IMR-90 (cell line): ENCODE data around the gene ADCY2. TPM values are rescaled to one million over a fixed set of nuclear protein-coding genes. Genes with fewer than 3 reads are reported as not detected.

Experiments used
- ATAC-seq: fragments of 200-7000 bp; cut with Tn5 transposase; 2 replicates; pipeline ENCODE4 v1.9.1; 2020; ENCODE audit warnings: low read depth, mild to moderate bottlenecking, moderate library complexity
- BruUV-seq: library from RNA; stranded (reverse); fragments of 400-500 nt; replicated peaks from 2 replicates; lab custom pipeline; 2021; lab: Mats Ljungman, UMichigan
- CTCF ChIA-PET: fragments of 300-600 bp; formaldehyde crosslinking; extraction: SDS; loops from one replicate; lab custom pipeline; 2021; ENCODE audit warnings: antibody characterized with exemption; lab: Yijun Ruan, JAX
- POLR2A ChIA-PET: fragments of 300-600 bp; sonication (Branson Sonifier 250); formaldehyde crosslinking; loops from one replicate; lab custom pipeline; 2022; ENCODE audit warnings: antibody characterized with exemption; ENCODE audit not compliant: unreplicated experiment; lab: Charles Lee
- DNase-seq: peaks from one replicate; pipeline ENCODE4 v3.0.0; 2013
- H2AFZ ChIP-seq: replicated peaks from 2 replicates; pipeline ENCODE3; 2013; ENCODE audit warnings: low read length, mild to moderate bottlenecking; ENCODE audit not compliant: poor library complexity
- H2AK5ac ChIP-seq: 2 replicates; pipeline ENCODE4 v1.6.1; 2013; ENCODE audit warnings: low read depth, low read length, inconsistent platforms
- H2AK9ac ChIP-seq: replicated peaks from 2 replicates; pipeline ENCODE3; 2013; ENCODE audit warnings: mild to moderate bottlenecking, low read depth, low read length, moderate library complexity; ENCODE audit not compliant: poor library complexity
- H2BK120ac ChIP-seq: 2 replicates; pipeline ENCODE4 v1.6.1; 2013; ENCODE audit warnings: low read depth, low read length, inconsistent platforms
- H2BK15ac ChIP-seq: 3 replicates; pipeline ENCODE4 v1.6.1; 2013; ENCODE audit warnings: low read depth, low read length, inconsistent platforms
- H2BK20ac ChIP-seq: 2 replicates; pipeline ENCODE4 v1.6.1; 2013; ENCODE audit warnings: low read depth, mild to moderate bottlenecking, inconsistent platforms, low read length, moderate library complexity
- H2BK5ac ChIP-seq: 2 replicates; pipeline ENCODE4 v1.6.1; 2013; ENCODE audit warnings: mild to moderate bottlenecking, low read depth, low read length, inconsistent platforms; ENCODE audit not compliant: poor library complexity, severe bottlenecking
- H3K14ac ChIP-seq: replicated peaks from 2 replicates; pipeline ENCODE4 v1.6.1; 2013; ENCODE audit warnings: low read depth, low read length, inconsistent platforms
- H3K18ac ChIP-seq: 2 replicates; pipeline ENCODE4 v1.6.1; 2013; ENCODE audit warnings: low read depth, low read length, control low read depth
- H3K23ac ChIP-seq: 2 replicates; pipeline ENCODE4 v1.6.1; 2013; ENCODE audit warnings: low read depth, low read length, inconsistent platforms
- H3K27ac ChIP-seq: 2 replicates; pipeline ENCODE4 v1.5.1; 2013; ENCODE audit warnings: mild to moderate bottlenecking, control low read depth, low read length; ENCODE audit not compliant: insufficient read depth
- H3K27me3 ChIP-seq: 2 replicates; pipeline ENCODE4 v1.6.1; 2013; ENCODE audit warnings: low read length; ENCODE audit not compliant: control insufficient read depth, insufficient read depth
- H3K36me3 ChIP-seq: 2 replicates; pipeline ENCODE4 v1.6.1; 2013; ENCODE audit warnings: low read length, mixed read lengths; ENCODE audit not compliant: control insufficient read depth, insufficient read depth
- H3K4ac ChIP-seq: 2 replicates; pipeline ENCODE4 v1.6.1; 2013; ENCODE audit warnings: low read depth, low read length, inconsistent platforms
- H3K4me1 ChIP-seq: 2 replicates; pipeline ENCODE4 v1.6.1; 2013; ENCODE audit warnings: low read length, mixed read lengths; ENCODE audit not compliant: control insufficient read depth, insufficient read depth
- H3K4me2 ChIP-seq: 2 replicates; pipeline ENCODE4 v1.6.1; 2013; ENCODE audit warnings: low read depth, mild to moderate bottlenecking, control low read depth, low read length, moderate library complexity
- H3K4me3 ChIP-seq: 2 replicates; pipeline ENCODE4 v1.5.1; 2013; ENCODE audit warnings: low read depth, mild to moderate bottlenecking, control low read depth, low read length, moderate library complexity; ENCODE audit not compliant: insufficient read depth
- H3K56ac ChIP-seq: 2 replicates; pipeline ENCODE4 v1.6.1; 2013; ENCODE audit warnings: low read length, inconsistent platforms; ENCODE audit not compliant: insufficient read depth; ENCODE audit errors: extremely low read depth
- H3K79me1 ChIP-seq, 2 experiments: 2 replicates each; pipeline ENCODE4 v1.6.1; 2013; ENCODE audit warnings: low read length in 2 of 2, inconsistent platforms in 1 of 2, low read depth in 1 of 2
- H3K9ac ChIP-seq: 2 replicates; pipeline ENCODE4 v1.6.1; 2013; ENCODE audit warnings: low read depth, low read length, control low read depth
- H3K9me1 ChIP-seq: 2 replicates; pipeline ENCODE4 v1.6.1; 2013; ENCODE audit warnings: low read length, inconsistent platforms; ENCODE audit not compliant: insufficient read depth
- H3K9me3 ChIP-seq: 2 replicates; pipeline ENCODE4 v1.6.1; 2013; ENCODE audit warnings: low read length; ENCODE audit not compliant: control insufficient read depth, insufficient read depth
- H4K20me1 ChIP-seq: 2 replicates; pipeline ENCODE4 v1.6.1; 2013; ENCODE audit warnings: low read length, inconsistent platforms; ENCODE audit not compliant: insufficient read depth
- H4K5ac ChIP-seq: 2 replicates; pipeline ENCODE4 v1.6.1; 2013; ENCODE audit warnings: mild to moderate bottlenecking, low read depth, low read length, control low read depth
- H4K8ac ChIP-seq, 2 experiments: 2 replicates each; pipeline ENCODE4 v1.6.1; 2013; ENCODE audit warnings: low read depth in 2 of 2, low read length in 2 of 2, control low read depth in 1 of 2, inconsistent platforms in 1 of 2
- H4K91ac ChIP-seq: 2 replicates; pipeline ENCODE4 v1.6.1; 2013; ENCODE audit warnings: low read depth, low read length, inconsistent platforms; ENCODE audit not compliant: insufficient read depth
- CEBPB ChIP-seq: IDR thresholded peaks from 2 replicates; pipeline ENCODE4 v1.6.1; 2012; ENCODE audit warnings: low read depth, low read length, improper control_type of control experiment
- POLR2A ChIP-seq: IDR thresholded peaks from 2 replicates; pipeline ENCODE4 v1.6.1; 2012; ENCODE audit warnings: mild to moderate bottlenecking, low read depth, low read length
- SMC3 ChIP-seq: fragments of 150-350 bp; IDR thresholded peaks from 2 replicates; pipeline ENCODE4 v1.6.1; 2016; ENCODE audit warnings: low read depth, mild to moderate bottlenecking, antibody characterized with exemption, low read length, moderate library complexity
- WGBS, 2 experiments: methylation state at CpG; one replicate each; pipeline versions ENCODE4 v1.1.5 to v1.1.7; 2013; ENCODE audit warnings: missing lambda C conversion rate in 2 of 2; ENCODE audit not compliant: insufficient read length in 1 of 2; ENCODE audit errors: extremely low coverage in 2 of 2; 5-methylcytosine and 5-hydroxymethylcytosine counted together
- dilution Hi-C: fragments of 300-500 bp; cut with HindIII; formaldehyde crosslinking; loops from one replicate; pipeline ENCODE4 v1.14.3; 2018; ENCODE audit warnings: low sequenced_read_pairs; ENCODE audit not compliant: unreplicated experiment
- in situ Hi-C: fragments of 300-500 bp; cut with MboI; formaldehyde crosslinking; loops from 3 replicates; pipeline ENCODE4 v1.14.3; 2019; ENCODE audit warnings: low sequenced_read_pairs, inconsistent platforms, mixed read lengths
- intact Hi-C: fragments of 100-400 bp; cut with micrococcal nuclease; formaldehyde crosslinking; loops from 2 replicates; pipeline ENCODE4 v1.10.0; 2022
- polyA plus RNA-seq, 3 experiments: library from polyadenylated mRNA; depleted of rRNA; stranded (reverse); fragments of >200 nt; gene quantifications; 2 replicates each; pipeline ENCODE4 v1.2.3, GENCODE V29; 2012; ENCODE audit warnings: low replicate concordance in 1 of 3
- total RNA-seq: library from RNA; depleted of rRNA; stranded (reverse); fragments of >200 nt; gene quantifications from 2 replicates; pipeline ENCODE4 v1.2.3, GENCODE V29; 2012
- TF ChIP-seq, protein P1 (sequence below): conservative IDR thresholded peaks from 2 replicates; pipeline ENCODE4 v1.5.1; 2012; ENCODE audit warnings: mild to moderate bottlenecking, low read depth, low read length, improper control_type of control experiment

The ADCY2 gene
- total and polyA plus RNA-seq, 2 of the 4 experiments (the other 2 are of a cell fraction), result not detected

DNA sequence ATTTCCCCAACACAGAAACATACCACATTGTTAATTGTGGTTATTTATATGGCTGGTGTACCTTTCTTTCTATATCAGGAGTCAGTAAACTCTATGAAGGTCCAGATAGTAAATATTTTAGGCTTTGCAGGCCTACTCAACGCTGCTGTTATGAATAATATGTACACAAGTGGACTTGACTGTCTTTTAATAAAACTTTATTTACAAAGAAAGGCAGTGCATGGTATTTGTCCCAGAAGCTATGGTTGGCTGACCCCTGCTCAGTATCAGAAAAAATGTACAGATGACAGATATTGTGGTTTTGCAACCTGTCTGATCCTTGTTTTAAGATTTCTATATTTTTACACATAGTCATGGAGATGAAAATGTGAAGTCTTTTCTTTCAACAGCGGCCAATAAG lies 478.7 kb downstream of the ADCY2 start:
- TF ChIP-seq, protein P1, sequence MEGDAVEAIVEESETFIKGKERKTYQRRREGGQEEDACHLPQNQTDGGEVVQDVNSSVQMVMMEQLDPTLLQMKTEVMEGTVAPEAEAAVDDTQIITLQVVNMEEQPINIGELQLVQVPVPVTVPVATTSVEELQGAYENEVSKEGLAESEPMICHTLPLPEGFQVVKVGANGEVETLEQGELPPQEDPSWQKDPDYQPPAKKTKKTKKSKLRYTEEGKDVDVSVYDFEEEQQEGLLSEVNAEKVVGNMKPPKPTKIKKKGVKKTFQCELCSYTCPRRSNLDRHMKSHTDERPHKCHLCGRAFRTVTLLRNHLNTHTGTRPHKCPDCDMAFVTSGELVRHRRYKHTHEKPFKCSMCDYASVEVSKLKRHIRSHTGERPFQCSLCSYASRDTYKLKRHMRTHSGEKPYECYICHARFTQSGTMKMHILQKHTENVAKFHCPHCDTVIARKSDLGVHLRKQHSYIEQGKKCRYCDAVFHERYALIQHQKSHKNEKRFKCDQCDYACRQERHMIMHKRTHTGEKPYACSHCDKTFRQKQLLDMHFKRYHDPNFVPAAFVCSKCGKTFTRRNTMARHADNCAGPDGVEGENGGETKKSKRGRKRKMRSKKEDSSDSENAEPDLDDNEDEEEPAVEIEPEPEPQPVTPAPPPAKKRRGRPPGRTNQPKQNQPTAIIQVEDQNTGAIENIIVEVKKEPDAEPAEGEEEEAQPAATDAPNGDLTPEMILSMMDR, result no peak
- TF ChIP-seq POLR2A (no peak), CEBPB (no peak), SMC3 (no peak)

More for the DNA sequence above, 478.7 kb downstream of the ADCY2 start:
- Histone ChIP-seq H4K20me1 (peaks cover 6% of the 10 kb centered on the region; the same call in 1 of the 2 replicates), H3K9me1 (no peaks in the 10 kb centered on the region), H3K18ac (no peak overlapping the region), H3K56ac (no peak overlapping the region), H3K79me1 (peaks cover 15 to 49% of the 10 kb centered on the region in 2 experiments), H2AK9ac (no peak overlapping the region), H3K9me3 (no peaks in the 10 kb centered on the region), H2AK5ac (no peak overlapping the region), H3K4me1 (peaks cover 8% of the 10 kb centered on the region; the same call in 1 of the 2 replicates), H3K27me3 (no peaks in the 10 kb centered on the region), H2BK20ac (no peak overlapping the region), H2BK15ac (no peak overlapping the region), H2AFZ (no peak overlapping the region), H4K5ac (no peak overlapping the region), H3K4me2 (no peak overlapping the region), H3K36me3 (peaks cover 10% of the 10 kb centered on the region), H4K91ac (no peak overlapping the region), H3K23ac (no peak overlapping the region), H3K4me3 (no peak overlapping the region), H2BK120ac (no peak overlapping the region), H4K8ac (no peak overlapping the region), H3K27ac (no peak overlapping the region), H3K4ac (no peak overlapping the region), H3K9ac (no peak overlapping the region), H2BK5ac (no peak overlapping the region), H3K14ac (no peak overlapping the region)
- POLR2A ChIA-PET, result no interaction called here
- ATAC-seq (no peak), DNase-seq (no peak)
- WGBS, 2 experiments, result no CpG with 5 or more reads among the region's 2 CpGs
- CTCF ChIA-PET, result interaction anchor here (0.7 kb wide), 1 partner anchor 17 kb away, joined by 5 read pairs; no protein-coding TSS in a partner anchor
- in situ Hi-C loops (loop anchor here (25.0 kb wide), 2 partner anchors 1188 to 1663 kb away; partner anchors contain the start of gene SEMA5A), dilution Hi-C loops (no loop called here), intact Hi-C loops (loop anchor here (10.0 kb wide), 1 partner anchor 960 kb away; no protein-coding TSS in a partner anchor)
- no TSS peak for BruUV-seq
